Measurements from ENCODE around the gene MAP4K3.

Gene MAP4K3

DNA sequence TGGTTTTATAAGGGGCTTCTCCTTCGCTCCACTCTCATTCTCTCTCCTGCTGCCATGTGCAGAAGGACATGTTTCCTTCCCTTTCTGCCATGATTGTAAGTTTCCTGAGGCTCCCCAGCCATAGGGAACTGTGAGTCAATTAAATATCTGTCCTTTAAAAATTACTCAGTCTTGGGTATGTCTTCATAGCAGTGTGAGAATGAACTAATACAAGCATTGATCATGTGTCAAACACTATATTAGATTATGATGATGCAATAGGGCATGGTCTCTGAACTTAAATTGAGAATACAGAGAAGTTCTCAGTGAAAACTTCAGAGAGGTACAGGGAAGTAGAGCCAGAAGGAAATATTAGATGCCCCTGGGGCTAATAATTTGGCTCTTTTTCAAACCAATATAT, 5.9 kb upstream of the MAP4K3 start:
- DNase-seq (ENCODE audit: low spot score) = no peak

DNA sequence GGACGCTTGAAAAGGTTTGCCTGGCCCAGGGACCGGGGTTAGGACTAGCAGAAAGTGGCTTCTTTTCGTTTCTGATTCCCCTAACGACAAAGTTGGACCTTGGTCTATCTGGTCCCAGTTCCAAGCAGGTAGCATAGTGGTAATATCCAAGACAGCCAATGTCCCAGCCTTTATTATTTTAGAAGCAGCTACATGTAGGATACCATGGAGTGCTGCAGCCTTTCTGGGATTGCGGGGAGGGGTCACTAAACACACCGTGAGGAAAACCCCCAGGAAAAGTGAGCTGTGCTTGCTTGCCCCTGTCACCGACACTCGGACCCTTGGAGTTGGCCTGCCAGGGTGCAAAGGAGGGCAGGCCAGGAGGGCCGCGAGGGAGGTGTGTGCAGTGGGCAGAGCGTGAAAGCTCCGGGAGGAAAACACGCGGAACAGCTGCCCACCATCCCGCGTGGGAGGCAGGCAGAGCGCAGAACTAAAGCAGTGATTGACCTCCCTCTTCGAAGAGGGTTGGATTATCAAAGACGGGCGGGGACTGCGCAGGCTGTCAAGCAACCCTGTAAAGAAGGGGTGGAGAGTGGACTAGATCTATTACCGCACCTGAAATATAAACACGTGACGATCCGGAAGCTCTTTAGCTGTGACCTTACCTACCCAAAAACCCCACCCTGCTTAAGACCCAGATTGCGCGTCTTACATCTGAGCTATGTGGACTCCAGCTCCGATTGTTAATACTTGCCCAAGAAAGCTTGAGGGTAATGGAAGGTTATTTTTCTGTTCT, 624 bp upstream of the MAP4K3 start:
- DNase-seq (ENCODE audit: low spot score) = peak; percentile 40

DNA sequence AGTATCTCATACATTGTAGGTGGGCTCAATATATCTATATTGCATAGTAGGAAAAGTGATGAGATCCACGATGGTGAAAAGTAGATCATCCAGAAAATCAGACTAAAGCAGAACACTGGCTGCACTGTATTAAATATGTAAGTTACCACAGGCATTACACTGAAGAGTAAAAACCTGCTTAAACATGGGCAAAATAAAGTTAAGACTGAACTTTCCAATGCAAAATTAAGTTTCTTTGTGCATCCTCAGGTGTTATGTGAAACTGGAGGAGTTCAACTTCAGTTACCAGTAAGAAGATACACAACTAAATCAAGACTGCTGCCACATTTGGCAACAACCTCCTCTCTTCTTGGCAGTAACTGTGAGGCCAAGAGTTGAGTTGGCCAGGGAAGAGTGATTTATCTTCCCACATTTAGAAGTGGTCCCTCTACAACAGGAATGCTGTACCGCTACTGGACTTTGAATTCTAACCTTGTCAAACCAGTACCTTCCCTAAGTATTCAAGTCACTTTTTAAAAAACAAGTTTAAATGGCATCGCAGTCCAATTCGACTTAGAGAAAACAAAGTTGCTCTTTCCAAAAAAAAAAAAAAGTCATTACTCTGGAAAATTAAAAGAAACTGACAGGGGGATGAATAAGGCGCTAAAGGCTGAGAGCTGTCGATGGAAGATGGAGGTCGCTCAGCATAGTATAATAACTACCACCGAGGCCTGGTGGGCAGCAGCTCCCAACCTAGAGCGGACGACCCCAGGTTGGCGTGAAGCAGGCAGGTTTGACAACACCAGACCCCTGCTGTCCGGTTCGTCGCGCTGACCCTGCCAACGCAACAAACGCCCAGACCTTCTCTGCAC, 1.1 kb downstream of the MAP4K3 start:
- DNase-seq (ENCODE audit: low spot score) = peak; percentile 44

DNA sequence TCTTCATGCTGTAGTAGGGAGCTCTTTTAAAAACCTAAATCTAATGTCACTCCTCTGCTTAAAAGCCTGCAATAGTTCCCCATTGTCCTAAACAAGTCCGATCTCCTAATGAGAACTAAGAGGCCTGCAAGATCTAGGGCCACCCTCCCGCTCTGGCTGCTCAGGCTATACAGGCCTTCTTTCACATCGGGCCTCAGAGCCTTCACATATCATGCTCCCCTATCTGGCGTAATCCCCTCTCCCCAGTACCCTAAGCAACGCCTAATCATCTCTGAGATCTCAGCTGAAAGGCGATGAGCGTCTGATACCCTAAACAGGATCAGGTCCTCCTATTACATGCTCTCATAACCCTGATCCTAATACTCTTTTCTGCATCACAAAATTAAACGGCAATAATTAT, 1.9 kb downstream of the MAP4K3 start:
- DNase-seq (ENCODE audit: low spot score) = no peak

DNA sequence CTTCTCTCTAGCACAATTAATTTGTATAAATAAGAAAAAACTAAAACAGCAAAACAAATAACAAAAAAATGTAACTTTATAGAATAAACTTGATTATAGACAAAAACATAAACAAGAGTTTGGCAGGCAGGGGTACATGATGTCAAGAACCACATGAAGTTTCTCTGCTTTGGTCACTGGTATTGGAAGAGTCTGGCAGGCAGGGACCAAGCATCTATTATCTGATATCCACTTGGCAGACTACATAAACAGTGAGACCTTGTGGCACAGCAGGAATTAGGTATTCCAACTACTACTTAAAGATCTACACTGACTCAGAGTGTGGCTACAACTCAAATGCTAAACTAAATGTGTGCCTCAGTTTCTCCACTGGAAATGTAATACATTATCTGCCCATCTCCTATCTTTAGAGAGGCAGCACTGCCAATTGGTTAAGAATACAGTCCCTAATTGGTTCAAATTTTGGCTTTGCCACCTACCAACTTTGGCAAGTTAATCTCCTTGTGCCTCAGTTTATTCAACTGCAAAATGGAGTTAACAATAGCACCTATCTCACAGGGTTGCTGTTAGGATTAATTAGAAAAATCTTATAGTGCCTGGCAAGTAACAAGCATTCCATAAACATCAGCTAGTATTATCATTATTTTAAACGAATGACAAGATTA, 2.7 kb downstream of the MAP4K3 start:
- DNase-seq (ENCODE audit: low spot score) = no peak

DNA sequence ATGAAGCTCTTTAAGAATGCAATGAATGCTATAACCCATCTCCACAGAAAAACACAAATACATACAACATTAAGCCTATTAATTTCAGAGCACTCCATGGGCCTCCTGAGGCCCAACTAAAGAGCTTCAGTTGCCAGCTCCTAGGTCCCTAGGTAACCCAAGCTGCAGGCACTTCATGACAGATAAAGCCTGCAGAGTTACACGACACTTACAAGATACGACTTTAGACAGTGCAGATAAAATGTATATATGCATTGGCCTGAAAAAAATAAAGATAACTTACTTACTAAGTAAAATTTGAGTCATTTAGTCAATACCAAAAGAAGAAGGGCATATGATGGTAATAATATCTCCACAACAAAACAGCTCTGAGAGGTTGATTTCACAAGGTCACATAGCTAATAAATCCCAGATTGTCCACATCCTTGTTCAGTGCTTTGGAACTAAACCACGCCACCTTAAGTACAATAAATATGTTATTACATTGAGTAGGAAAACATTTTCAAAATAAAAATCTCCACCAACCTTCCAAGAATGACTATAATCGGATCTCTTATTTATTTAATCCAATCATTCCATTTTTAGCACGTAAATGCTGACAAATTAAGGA, 3.4 kb downstream of the MAP4K3 start:
- DNase-seq (ENCODE audit: low spot score) = peak; percentile 35

DNA sequence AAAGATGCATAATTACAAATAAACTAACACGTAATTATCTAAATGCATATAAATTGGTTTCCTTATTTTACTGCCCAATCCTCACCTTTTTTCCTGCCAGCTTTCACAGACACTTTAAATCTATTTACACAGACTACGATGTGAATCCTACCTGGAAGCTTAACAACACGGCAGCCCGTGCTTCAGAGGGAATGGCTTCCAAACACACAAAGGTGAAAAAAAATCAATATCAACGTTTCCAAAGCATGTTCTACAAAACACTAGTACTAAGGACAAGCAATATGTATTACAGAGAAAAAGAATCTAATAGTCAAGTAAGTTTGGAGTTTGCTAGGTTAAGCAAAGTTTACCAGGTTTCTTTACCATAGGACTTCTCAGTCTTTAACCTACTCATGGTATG, 4.4 kb downstream of the MAP4K3 start:
- DNase-seq (ENCODE audit: low spot score) = no peak

DNA sequence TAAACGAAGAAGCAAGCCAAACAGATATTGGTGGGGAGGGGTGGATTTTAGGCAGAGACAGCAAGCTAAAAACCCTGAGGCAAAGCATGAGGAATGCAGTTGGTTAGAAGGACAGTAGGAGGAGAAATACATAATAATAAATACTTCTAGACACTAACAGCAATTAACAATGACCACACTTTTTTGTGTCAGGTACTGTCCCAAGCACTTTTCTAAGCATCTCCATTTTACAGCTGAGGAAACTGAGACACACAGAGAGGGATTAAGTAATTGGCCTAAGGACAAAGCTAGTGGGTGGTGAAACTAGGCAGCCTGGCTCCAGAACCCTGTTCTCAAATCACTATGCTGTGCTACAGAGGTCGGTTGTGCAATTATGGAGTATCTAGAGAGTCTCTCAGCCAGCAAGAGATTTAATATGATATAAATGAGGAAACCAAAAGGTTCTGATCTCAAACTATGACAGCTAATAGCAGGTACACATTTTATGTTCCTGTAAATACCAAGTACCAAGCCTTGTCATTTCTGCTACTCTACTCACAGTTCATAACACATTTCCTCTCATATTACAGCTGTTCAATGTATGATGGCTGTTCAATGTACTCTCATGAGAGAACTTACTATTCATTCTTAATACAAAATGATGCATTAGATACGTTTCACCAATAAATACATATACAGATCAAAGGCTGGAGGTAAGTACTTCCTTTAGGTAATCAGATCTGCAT, 5.3 kb downstream of the MAP4K3 start:
- no peak for DNase-seq (ENCODE audit: low spot score)

DNA sequence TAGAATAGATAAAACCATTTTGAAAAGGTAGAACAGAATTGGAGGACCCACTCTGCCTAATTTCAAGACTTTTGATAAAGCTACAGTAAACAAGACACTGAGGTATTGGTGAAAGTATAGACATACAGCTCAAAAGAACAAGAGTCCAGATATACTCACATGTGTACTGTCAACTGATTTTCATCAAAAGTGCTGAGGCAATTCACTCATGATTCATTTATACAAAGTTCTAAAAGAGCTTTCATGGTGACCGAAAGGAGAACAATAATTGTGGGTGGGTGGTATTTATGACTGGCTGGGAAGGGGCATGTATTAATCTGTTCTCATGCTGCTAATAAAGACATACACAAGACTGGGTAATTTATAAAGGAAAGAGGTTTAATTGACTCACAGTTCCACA, 7.3 kb downstream of the MAP4K3 start:
- DNase-seq (ENCODE audit: low spot score) = no peak

DNA sequence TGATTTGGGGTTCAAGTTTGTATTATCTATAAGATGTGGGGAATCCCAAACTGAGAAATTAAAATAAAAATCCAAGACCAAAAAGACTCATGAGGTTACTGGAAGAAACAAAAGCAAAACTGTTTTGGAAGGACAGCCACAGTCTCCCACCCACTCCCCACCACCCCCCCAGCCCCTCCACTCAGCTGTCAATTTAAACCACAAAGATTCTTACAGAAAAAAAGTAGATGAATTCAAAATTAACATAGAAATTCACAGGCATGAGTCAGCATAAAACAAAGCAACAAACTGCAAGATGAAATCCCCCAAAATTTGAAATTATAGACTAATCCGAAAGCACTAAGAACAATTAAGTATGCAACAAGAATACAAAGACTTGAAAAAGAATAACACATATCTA, 12.1 kb downstream of the MAP4K3 start:
- no peak for DNase-seq (ENCODE audit: low spot score)

DNA sequence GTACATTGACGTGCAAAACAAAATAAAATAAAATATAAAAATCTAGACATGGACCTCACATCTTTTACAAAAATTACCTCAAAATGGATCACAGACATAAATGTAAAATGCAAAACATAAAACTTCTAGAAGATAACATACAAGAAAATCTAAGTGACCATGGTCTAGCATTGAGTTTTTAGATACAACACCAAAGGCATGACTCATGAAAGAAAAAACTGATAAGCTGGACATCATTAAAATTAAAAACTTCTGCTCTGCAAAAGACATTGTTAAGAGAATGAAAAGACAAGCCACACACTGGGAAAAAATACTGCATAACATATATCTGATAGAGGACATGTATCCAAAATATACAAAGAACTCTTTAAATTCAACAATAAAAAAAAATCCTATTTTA, 14.4 kb downstream of the MAP4K3 start:
- DNase-seq (ENCODE audit: low spot score) = no peak

DNA sequence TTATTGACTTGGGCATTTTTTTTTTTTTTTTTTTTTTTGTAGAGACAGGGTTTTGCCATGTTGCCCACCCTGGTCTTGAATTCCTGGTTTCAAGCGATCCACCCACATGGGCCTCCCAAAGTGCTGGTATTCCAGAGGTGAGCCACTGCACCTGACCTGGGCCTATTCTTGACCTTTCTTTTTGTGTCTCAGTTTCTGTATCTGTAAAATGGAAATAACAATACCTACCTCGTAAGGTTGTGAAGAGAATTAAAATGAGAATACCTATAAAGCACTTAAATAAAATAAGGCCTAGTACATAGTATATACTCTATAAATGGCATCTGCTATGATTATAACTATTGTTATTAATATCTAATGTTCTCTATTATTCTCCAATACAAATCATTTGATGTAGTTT, 15.7 kb downstream of the MAP4K3 start:
- no peak for DNase-seq (ENCODE audit: low spot score)

DNA sequence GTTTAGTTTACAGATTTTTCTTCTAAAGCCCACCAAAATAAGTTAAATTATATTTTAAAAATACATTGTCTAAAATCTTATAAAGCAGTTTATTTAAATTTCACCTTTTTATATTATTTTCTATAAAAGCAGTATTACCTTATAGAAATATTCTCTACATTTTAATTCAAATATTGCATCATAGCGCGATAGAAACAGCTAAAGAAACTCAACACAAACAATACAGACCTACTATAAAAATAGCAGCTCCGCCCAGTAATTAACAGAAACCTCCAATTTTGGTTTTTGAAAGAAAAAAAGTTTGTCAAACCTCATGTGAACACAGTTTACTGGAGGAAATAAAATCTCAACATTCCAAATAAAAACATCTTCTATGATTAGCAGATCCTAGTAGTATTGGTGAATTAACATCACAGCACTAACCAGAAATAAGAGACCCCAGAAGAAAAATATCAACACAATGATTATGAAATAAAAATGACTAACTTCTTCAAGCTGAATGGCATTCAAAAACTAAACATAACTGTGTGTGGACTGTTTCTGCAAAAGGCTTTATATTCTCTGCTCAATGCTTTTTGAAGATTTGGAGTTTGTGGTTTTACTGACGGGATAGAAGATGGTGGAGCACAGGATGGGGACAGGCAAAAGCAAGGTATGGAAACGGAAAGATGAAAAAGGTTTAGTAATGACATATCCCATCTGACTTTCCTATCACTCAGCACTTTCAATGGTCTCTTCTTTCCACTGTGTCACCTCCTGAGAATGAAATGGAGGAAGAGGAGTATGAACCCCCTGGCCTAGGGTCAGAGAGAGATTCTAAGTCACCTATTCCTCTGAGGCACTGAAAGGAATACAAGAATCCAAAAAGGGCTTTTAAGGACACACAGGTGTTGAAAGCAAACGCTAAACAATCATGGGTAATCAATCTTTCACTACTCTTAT, 17.5 kb downstream of the MAP4K3 start:
- no peak for DNase-seq (ENCODE audit: low spot score)

DNA sequence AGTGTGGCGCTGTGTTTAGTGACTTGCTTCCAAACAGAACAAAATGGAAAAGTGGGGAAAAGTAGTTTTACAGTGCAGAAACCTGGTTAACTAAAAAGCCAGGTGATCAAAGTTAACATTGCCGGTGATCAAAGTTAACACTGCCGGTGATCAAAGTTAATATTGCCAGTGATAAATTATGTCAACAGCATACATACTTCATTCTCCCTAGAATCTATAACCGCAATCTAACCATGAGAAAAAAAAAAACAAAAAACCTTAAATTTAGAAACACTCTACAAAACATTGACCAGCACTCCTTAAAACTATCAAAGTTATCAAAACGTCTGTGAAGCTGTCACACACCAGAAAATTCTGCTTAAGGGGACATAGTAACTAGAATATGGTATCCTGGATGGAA, 18.6 kb downstream of the MAP4K3 start:
- no peak for DNase-seq (ENCODE audit: low spot score)

DNA sequence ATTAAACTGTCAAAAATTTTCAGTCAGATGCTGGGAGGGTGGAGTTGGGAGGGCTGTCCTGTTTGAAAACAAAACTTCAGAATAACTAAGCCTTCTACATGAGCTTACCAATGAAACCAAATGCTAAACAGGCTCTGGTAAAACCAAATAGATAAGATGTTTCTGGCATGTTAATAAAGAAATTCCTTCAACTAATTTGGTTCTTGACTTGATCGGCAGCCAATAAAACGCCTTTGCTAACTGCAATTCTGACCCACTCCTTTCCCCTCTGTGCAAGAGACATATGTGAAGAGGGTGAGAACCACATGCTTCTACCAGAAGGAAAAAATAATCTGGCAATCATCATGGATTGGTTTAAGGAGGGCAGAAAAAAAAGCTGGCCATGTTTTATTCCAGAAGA, 20.9 kb downstream of the MAP4K3 start:
- DNase-seq (ENCODE audit: low spot score) = peak; percentile 76

DNA sequence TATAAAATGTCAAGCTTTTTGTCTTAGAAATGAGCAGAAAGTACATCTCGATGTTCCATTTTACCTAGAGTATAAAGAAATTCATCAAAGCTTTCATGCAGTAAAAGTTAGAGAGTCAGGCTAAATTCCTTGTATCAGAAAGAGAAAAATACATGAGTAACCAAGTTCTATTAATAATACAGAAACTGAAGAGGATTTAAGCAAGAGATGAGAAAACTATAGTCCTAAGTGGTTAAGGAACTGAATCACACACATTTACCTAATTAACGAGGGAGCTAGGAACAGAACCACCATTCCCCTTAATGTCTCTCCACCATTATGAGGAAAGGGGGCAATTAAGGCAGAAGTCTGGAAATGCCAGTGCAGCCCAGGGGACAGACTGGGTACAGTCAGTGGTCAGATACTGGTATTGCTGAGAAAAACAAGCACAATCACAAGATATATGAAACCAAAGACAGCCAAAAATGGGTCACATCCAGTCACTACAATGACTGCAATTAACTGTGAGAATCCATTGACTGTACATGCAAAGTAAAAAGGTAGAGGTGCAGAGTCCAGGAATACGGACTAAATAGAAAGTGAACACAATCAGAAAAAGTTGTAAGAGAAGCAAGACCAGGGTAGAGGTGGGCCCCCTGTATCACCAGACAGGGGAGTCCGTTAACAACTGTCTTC, 23.9 kb downstream of the MAP4K3 start:
- DNase-seq (ENCODE audit: low spot score) = no peak

DNA sequence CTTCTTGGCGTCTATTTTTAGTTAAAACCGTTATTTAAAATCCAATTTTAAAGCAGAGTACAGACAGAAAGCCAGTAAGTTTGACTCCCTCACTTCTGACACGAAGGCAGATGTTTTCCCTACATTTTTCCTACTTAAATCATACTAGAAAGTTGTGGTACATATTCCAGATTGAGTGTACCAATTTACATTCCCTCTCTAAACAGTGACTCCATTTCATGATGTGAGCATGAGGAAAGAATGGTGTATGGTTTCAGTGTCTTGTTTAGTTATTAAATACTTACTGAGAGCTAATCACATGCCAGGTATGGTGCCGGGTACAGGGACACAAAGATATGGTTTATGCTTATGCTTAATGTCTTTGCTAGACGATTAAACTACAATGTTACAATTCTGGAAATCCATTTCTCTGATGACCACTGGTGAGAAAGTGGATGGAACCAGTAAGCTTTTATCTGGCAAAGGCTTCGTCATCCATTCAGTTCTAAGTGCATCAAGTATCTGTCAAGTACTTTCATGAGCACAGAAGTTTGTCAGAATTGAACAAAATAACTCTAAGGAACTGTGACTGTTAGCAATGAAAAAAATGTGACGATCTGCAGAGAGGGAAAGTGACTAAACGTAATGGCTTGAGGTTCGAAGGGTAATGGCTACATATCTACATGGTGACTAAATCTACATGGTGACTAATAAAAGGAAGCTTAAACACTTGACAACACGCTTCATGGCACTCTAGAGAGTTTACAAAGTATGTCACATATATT, 25.7 kb downstream of the MAP4K3 start:
- peak; percentile 53 for DNase-seq (ENCODE audit: low spot score)

DNA sequence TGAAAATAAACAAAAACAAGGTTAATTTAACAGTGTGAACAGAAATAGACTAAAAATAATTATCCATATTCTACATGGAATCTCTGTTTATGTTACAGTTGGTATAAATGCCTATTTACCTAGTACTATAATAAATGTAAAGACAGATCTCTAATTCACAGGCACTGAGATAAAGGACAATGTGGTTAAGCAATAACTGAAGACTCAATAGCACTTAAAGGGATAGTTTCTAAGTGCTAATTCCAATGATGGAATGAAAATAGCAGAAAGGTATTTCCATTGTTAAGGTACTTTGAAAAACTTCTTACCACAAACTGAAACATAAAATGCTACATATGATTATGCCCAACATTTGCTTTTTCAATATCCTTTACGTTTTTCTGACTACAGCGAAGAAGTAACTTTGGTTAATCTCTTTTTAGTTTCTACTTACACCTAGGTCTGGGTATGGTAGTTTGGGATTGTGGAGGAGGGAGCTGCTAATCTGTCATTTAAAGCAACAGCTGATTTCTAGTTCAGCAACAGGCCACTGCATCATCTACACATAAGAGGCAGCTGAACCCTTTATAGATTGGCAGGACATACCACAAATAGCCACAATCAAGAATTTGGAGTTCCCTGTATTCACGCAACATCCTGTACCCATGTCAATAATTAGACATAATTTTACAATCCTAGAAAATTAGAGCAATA, 27.2 kb downstream of the MAP4K3 start:
- DNase-seq (ENCODE audit: low spot score) = no peak

Data from GM03348 (cell line).